Measurements from ENCODE around the gene CCDC194.

DNA sequence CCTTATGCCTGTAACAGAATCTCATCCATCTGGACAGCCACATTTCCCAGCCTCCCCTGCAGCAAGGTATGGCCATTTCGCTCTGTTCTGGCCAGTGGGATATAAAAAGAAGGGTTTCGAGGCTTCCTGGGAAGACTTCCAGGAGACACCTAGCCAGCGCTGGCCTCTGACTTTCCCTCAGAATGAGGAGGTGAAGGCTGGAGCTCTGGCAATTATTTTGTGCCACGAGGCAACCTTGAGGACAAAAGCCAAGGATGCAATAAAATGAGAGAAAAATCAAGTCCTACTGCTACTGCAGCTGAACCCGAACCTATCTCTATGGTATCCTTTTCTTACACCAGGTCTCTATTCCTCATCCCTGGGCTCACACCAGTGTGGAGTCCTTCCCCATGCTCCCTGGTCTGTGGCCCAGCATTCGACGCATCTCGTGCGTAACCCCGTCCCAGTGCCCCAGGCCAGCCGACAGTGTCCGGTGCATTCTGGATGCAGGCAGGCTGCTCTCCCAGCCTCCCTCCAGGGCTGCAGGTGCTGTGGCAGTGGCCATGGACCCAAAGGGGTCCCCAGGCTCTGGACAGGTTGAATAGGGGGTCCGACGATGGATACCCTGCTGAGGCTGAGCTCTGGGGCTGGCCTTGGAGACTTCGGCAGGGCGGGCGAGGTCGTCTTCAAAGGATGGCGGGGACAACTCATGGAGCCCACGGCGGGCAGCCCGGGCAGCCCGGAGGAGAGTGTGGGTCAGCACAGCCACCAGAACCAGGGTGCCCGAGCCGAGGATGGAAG lies 42.3 kb upstream of the CCDC194 start:
- TF ChIP-seq ELF4 (CRISPR knock-in tag; IDR thresholded peaks at IDR 0.05; ENCODE audit: low read depth): no peak
- TF ChIP-seq, protein P1, sequence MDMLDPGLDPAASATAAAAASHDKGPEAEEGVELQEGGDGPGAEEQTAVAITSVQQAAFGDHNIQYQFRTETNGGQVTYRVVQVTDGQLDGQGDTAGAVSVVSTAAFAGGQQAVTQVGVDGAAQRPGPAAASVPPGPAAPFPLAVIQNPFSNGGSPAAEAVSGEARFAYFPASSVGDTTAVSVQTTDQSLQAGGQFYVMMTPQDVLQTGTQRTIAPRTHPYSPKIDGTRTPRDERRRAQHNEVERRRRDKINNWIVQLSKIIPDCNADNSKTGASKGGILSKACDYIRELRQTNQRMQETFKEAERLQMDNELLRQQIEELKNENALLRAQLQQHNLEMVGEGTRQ (CRISPR knock-in tag; IDR thresholded peaks at IDR 0.05): no peak
- TF ChIP-seq, protein P2, sequence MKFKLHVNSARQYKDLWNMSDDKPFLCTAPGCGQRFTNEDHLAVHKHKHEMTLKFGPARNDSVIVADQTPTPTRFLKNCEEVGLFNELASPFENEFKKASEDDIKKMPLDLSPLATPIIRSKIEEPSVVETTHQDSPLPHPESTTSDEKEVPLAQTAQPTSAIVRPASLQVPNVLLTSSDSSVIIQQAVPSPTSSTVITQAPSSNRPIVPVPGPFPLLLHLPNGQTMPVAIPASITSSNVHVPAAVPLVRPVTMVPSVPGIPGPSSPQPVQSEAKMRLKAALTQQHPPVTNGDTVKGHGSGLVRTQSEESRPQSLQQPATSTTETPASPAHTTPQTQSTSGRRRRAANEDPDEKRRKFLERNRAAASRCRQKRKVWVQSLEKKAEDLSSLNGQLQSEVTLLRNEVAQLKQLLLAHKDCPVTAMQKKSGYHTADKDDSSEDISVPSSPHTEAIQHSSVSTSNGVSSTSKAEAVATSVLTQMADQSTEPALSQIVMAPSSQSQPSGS (CRISPR knock-in tag; IDR thresholded peaks at IDR 0.05; ENCODE audit: borderline replicate concordance, low read depth): no peak
- TF ChIP-seq CTCF (IDR thresholded peaks at IDR 0.05): no peak
- no peak for TF ChIP-seq NR2C2 (CRISPR knock-in tag; IDR thresholded peaks at IDR 0.05)
- TF ChIP-seq NFYB (CRISPR knock-in tag; conservative IDR thresholded peaks at IDR 0.05; ENCODE audit: low read depth): no peak
